ENCODE results near the gene UGP2.
"Not testable (repeated sequence)": the region's sequence is repeated elsewhere in the genome, so short reads cannot be mapped to it uniquely, and the experiment has no call there.

UGP2 gene

DNA sequence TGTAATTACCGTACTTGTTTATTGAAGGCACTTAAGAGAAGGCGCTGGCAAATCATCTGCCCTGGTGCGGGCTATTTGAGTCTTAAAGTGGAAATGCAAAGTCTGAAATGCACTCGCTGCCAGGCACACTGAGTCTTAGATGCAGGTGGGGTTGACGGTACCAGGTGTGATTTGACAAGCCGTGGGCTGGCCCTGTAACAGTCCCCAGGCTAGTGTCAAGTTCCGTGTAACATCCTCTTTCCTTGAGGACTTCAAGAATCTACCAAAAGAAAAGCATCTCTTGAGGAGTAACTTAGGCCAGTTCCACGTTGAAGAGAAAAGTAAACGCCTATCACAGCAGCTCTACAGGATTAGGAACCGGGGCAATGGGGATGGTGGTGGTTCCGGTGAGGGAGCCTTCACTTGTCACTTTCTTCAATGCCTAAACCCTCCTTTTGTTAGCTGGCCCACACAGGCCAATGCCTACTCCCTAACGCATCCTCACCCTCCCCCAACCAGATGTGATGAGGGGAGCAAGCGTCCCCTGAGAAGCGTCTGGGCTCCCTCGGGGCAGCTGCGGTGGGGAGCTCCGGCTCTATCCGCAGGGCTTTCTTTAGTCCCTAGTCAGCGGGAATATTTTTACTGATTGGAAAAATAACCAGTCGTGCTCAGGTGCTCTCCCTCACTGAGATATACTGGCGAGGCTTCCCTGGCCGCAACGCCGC, 1.5 kb upstream of the UGP2 start:
- peak; percentile 21 for DNase-seq (ENCODE audit: low spot score)

DNA sequence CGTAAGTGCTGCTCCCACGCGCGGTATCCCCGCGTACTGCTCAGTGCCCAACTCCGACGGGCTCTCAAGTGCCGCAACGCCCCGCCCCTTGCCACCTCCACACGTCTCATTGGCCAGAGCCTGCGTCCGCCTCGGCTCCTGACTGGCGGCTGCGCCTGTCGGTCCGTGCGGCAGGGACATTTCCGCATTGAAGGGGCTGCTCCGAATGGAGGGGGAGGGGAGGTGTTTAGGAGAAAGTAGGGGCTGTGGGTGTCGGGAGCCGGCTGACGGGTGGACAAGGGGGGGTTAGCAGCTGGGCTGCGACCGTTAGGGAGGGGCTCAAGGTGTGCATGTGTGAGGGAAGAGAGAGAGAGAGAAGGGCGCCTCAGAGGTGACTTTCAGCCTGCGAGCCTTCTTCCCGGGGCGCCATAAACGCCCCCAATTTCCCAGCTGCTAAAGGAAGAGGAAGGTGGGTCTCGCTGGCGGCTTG, 877 bp upstream of the UGP2 start:
- DNase-seq (ENCODE audit: low spot score), result peak; percentile 97

GRCh38 chr2:63842149-63843061, 709 bp downstream of the UGP2 start:
- DNase-seq (ENCODE audit: low spot score), result peak; percentile 23

- no peak for DNase-seq (ENCODE audit: low spot score)
Measured at GRCh38 chr2:63843093-63843492, 1.4 kb downstream of the UGP2 start.

DNA sequence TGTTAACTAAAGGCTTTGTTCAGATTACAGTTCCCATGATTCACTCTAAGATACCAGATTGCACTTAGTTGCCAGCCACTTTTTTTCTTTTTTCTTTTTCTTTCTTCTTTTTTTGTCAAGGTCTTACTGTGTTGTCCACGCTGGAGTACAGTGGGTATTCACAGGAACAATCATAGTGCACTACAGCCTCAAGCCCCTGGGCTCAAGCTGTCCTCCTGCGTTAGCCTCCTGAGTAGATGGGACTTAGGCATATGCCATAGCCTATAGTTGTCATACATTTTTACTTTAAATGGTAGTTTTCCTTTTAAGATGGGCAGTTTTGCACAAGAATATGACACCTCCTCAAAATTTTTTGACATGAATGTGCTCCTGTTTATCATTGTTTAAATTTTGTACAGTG, 2.1 kb downstream of the UGP2 start:
- no peak for DNase-seq (ENCODE audit: low spot score)

DNA sequence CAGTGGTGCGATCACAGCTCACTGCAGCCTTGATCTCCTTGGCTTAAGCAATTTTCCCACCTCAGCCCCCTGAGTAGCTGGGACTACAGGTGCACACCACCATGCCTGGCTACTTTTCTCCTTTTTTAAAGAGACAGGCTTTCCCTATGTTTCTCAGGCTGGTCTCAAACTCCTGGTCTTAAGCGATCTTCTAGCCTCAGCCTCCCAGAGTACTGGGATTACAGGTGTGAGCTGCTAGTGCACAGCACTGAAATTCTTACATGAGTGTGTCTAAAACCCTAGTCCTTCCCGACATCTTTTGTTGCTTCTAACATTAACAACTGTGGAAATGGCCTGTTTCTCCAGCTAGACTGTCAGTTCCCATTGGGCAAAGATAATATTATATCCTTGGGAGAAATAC, 2.9 kb downstream of the UGP2 start:
- DNase-seq (ENCODE audit: low spot score), result no peak

DNA sequence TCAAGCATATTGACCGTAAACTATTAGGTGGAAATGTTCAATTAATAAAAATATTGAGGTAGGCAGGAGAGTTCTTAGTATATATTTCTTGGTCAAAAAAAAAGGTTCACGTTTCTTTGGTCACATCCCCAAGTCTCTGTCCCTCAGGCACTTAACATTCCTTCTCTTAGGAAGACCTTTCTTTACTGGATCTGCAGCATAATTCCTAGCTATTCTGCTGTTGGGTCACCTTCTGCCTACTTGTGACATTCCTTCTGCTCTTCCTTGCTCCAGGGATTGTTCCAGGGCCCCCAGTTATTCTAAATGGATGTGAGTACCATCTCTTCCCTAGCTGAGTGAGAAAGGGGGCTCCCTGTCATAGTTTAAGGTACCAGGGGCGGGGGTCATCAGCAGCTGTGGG, 4.2 kb downstream of the UGP2 start:
- DNase-seq (ENCODE audit: low spot score), result no peak

DNA sequence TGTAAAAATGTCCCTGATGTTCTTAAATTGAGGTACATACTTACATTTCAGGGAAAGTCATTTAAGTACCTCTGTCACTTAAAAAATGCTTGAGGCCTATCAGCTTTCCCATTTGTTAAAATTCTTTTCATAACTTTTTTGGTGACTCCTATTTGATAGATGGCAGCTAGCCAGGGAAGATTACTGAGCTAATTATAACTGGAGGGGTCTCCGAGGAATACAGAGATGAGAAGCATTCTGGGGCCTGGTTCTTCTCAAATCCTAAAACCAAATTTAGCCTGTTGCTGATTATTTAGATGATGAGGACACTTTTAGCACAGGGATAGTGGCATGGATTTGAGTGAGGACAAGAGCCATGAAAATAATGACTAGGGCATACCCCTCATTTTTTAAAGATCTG, 4.8 kb downstream of the UGP2 start:
- DNase-seq (ENCODE audit: low spot score), result no peak

DNA sequence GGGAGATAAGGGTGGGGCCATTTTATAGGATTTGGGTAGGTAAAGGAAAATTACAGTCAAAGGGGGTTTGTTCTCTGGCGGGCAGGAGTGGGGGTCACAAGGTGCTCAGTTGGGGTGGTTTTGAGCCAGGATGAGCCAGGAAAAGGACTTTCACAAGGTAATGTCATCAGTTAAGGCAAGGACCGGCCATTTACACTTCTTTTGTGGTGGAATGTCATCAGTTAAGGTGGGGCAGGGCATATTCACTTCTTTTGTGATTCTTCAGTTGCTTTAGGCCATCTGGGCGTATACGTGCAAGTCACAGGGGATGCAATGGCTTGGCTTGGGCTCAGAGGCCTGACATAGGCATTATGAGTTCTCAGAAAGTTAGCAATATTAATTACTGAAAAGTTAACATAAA, 5.9 kb downstream of the UGP2 start:
- DNase-seq (ENCODE audit: low spot score), result not testable (repeated sequence)

DNA sequence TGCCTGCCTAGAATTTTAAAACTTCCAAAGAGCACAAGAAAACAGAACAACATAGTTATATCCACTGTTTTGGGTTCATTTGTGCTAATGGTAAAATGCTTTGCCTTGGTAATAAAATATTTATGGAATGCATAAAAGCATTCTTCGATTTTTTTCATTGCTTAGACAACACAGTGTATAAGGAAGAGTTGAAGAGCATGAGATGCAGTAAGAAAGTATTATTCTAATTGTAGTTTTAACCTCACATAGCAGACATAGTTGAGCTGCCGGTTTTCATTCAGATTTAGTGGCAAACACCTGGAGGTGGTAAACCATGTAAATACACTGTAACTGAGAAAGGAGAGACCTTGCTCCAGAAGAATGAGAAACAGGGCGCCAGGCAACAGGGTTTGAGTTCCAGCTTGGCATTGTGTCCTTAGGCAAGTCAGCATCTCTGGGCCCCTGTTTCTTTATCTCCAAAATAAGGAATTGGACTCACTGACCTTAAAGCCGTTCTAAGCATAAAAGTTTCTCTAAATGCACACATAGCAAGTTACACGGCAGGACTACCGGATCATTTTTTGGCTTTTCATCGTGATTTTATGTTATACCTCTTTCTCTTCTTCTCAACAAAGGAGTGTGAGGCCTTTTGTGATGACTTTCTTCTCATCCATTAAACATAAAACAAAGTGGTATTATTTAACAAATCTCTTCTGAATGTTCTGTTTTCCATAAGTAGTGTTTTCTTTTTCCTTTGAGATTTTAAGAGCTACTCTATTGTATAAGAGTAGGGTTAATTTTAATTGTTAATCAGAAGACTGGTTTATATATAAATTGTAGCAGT, 7.9 kb downstream of the UGP2 start:
- DNase-seq (ENCODE audit: low spot score), result no peak

GRCh38 chr2:63850204-63850571, 8.5 kb downstream of the UGP2 start:
- no peak for DNase-seq (ENCODE audit: low spot score)

DNA sequence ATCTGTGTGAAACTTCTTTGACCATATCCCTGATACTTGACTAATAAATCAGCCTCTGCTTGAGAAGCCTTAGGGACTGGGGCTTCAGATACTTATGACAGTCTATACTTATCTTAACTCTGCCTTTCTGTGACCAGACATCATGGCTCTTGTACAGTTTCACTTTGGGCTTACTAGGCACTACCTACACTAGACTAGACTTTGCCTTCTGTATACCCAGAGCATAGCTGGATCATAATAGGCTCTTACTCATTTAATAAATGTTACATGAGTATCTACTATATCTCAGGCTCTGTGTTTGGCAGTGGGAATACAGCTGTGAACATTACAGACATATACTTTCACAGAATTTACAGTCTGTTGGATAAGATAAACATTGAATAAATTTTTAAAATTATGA, 9.0 kb downstream of the UGP2 start:
- DNase-seq (ENCODE audit: low spot score), result peak; percentile 13

DNA sequence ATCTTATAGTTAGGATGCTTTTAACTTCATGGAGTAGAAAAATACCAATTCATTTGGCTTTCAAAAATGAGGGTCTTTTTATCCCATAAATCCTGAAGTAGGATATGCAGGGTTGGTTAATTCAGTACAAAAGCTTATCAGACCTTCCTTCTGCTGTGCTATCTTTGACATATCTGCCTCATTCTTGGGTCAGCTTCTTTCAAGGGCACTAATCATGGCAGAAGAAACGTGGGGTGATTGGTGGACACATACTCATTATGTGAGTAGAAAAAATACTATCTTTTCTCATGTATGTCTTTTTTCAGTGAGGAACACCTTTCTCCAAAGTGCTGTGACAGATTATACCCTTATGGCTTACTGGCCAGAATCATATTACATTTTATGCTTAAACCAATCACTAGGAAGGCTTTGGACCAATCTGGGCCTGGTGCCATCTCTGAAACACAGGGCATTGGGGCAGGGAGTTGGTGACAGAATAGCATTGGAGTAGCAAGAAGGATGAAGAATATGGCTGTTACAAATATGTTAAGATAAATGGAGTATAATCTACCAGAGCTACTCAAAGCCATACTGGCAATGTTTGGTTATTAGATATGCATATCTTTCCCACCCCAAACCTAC, 10.1 kb downstream of the UGP2 start:
- DNase-seq (ENCODE audit: low spot score), result no peak

DNA sequence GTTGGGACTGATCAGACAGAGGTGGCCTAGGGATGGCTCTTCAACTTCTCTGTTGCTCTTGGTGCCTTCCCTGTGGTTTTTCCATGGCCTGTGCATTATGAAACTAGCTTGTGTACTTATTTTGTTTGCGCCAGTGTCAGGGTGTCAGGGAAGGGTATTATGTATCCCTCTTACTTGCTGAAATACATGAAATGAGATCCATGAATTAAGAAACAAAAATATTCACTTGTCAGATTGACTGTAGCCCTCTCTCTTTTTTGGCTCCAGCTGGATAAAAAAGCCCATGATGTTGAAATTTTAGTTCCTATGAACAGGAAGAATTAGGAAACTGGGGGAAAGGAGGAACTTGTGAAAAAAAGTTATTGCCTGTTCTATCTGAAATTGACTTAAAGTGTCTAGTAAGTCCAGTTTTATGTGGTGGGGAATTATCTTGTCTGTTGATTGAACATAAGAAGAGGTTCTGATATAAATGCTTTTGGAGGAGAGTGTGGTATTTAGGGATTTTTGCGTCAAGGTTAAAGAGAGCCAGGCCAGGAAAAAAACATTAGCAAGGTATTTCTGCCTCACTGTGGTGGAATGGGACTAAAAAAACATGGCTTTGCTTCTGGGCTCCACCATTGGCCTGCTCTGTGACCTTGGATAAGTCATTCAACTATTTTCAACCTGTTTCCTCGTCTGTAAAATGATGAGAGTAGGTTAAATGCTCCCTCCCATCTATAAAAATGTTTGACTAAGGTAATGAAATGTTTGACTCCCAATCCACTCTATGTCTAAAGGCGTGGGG, 12.0 kb downstream of the UGP2 start:
- no peak for DNase-seq (ENCODE audit: low spot score)

DNA sequence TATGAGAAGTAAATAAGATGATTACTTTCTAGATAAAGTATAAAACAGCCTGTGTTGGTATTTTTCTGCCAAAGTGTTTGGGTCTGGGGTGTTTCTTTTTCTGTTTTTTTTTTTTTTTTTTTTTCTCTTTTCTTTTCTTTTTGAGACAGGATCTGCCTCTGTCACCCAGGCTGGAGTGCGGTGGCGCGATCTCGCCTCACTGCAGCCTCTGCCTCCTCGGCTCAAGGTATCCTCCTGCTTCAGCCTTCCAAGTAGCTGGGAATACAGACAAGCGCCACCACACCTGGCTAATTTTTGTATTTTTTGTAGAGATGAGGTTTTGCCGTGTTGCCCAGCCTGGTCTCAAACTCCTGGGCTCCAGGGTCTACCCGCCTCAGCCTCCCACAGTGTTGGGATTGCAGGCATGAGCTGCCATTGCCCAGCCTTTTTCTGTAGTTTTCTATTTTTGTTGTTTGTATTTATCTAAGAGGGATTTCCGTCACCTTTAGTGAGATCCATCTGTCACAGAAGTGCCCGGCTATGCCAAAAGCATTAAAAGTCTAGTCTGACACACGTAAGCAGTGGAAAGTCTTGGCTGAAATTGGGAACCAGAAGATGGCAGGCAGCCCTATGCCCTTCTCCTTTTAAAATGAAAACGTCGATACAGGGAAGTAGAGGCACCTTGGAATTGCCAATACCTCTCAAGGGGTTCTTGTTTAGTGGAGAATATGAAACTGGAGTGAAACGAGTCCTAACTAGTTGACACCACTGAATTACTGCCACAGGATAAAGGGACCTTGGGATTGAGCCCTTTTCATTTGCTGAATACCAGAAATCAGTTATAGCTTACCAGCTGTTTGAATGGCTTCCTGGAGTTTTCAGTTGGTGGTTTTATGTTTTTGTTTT, 14.0 kb downstream of the UGP2 start:
- DNase-seq (ENCODE audit: low spot score), result no peak

GRCh38 chr2:63856303-63856603, 14.6 kb downstream of the UGP2 start:
- peak; percentile 86 for DNase-seq (ENCODE audit: low spot score)

DNA sequence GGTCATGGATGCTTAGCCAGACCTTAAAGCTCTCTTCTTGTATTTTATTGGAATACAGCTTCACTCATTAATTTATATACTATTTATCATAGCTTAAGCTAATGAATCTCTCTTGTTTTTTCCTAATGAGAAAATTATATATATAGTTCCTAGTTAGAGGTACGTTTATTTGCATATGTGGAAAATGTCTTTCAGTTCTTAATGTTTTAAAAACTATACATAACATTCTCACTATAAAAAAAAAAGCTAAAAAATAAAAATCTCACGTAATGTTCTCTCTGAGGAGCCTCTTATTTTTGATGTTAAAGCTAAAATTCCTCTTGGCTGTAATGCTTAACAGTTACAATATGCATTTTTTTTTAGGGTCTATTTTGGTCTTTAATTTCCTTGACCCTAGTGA, 16.6 kb downstream of the UGP2 start:
- no peak for DNase-seq (ENCODE audit: low spot score)

DNA sequence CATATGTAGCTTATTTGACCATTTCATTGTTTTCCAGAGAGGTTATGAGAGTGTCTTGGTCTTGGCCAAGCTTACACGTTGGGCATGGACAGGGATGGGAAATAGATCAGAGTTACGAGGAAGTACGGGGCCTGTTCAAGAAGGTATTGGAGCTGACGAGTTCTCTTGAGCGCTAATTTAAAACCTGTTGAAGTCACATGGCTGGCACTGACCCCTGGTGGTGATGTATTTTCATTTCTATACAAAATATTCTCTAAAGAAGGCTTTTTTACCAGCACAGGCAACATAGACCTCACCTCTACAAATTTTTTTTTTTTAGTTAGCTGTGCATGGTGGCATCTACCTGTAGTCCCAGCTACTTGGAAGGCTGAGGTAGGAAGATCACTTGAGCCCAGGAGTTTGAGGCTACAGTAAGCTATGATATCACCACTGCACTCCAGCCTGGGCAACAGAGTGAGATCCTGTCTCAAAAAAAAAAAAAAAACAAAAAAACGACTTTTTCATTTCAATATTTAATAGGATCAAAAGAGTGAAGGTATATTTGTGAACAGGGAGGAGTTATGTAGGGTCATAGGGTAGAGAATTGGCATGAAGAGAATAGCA, 19.6 kb downstream of the UGP2 start:
- peak; percentile 75 for DNase-seq (ENCODE audit: low spot score)

DNA sequence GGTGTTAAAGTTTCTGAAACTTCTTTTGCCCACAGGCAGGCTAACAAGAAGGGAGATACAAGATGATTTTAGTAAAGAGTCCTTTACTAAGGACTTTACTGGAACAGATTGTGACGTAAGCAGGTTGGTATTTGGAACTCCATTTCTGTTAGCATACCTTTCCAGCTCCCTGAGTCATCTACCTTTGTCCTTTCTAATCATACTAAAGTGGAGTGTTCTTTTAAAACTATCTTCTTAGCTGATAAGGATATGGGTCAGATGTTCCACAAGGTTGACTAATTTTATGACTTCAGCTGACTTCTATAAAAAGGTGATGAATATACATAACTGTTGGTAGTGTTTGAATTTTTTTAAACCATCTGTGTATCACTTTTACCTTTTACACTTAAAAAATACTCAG, 21.1 kb downstream of the UGP2 start:
- no peak for DNase-seq (ENCODE audit: low spot score)

- DNase-seq (ENCODE audit: low spot score), result no peak
Measured at GRCh38 chr2:63863707-63864106, 22.0 kb downstream of the UGP2 start.
